Suprapubic skin (tissue), 4 donors: ENCODE data around the gene IFNK. TPM values are rescaled to one million over a fixed set of nuclear protein-coding genes. Genes with fewer than 3 reads are reported as not detected.

ENCODE experiments used
- DNase-seq, 2 donors: peaks; one replicate each; pipeline ENCODE4 v3.0.0-alpha.2; 2019; ENCODE audit warnings: low spot score in 2 of 2
- H3K27ac ChIP-seq: fragments of 200-600 bp; sonication (generic); one replicate; pipeline ENCODE4 v1.5.1; 2019
- H3K27me3 ChIP-seq: fragments of 200-600 bp; sonication (generic); one replicate; pipeline ENCODE4 v1.5.1; 2019
- H3K36me3 ChIP-seq: fragments of 200-600 bp; sonication (generic); one replicate; pipeline ENCODE4 v1.5.1; 2019
- H3K4me1 ChIP-seq: fragments of 200-600 bp; sonication (generic); one replicate; pipeline ENCODE4 v1.5.1; 2019
- H3K4me3 ChIP-seq: fragments of 200-600 bp; sonication (generic); one replicate; pipeline ENCODE4 v1.5.1; 2019; ENCODE audit warnings: mild to moderate bottlenecking
- H3K9me3 ChIP-seq: fragments of 200-600 bp; sonication (generic); one replicate; pipeline ENCODE4 v1.5.1; 2019
- EP300 ChIP-seq: sonication (generic); formaldehyde crosslinking; IDR thresholded peaks from one replicate; pipeline ENCODE4 v1.6.1; 2017; ENCODE audit warnings: antibody characterized with exemption
- POLR2A ChIP-seq, 2 donors: fragments of 450-650 bp; IDR thresholded peaks; one replicate each; pipeline ENCODE4 v1.6.1; 2017; ENCODE audit warnings: antibody characterized with exemption in 2 of 2, mild to moderate bottlenecking in 2 of 2, moderate library complexity in 2 of 2
- POLR2AphosphoS5 ChIP-seq, 3 donors: sonication (generic); formaldehyde crosslinking; IDR thresholded peaks; one replicate each; pipeline ENCODE4 v1.6.1; 2017; ENCODE audit warnings: antibody characterized with exemption in 3 of 3
- WGBS: methylation state at CpG from one replicate; pipeline ENCODE4 v1.1.5; 2018; 5-methylcytosine and 5-hydroxymethylcytosine counted together
- total RNA-seq, 4 donors: library from RNA; depleted of rRNA; stranded (reverse); fragments of >200 nt; gene quantifications; one replicate each; pipeline ENCODE4 v1.1.0, GENCODE V29; 2016
- TF ChIP-seq, protein P1 (sequence below), 2 donors: fragments of 200-600 bp in 1 of 2; fragments of 450-650 bp in 1 of 2; sonication (generic) in 1 of 2; IDR thresholded peaks; one replicate each; pipeline ENCODE4 v1.5.1; 2016 to 2019; ENCODE audit warnings: antibody characterized with exemption in 2 of 2, mild to moderate bottlenecking in 1 of 2, moderate library complexity in 1 of 2

IFNK gene
- total RNA-seq, 4 donors from 2014 or later, result not detected

DNA sequence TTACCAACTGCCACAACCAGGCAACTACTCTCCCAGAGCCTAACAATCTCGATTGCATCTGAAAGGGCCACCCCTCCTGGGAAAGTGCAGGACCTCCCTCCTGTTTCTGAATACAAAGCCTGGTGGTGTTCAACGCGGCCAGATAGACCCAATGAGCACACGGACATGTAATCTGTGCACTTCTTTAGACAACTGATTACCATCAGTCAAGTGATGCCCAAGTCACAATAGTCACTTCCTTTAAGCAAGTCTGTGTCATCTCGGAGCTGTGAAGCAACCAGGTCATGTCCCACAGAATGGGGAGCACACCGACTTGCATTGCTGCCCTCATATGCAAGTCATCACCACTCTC is 48.5 kb downstream of the IFNK start:
- no peak for DNase-seq
- Histone ChIP-seq H3K27ac (peak overlapping the region; percentile 99), H3K36me3 (no peaks in the 10 kb centered on the region), H3K4me1 (peaks cover 28% of the 10 kb centered on the region), H3K4me3 (peak overlapping the region; percentile 89), H3K27me3 (no peaks in the 10 kb centered on the region), H3K9me3 (no peaks in the 10 kb centered on the region)
- 0% methylated on average over 4 of the region's 6 CpGs for WGBS
- TF ChIP-seq POLR2A (IDR thresholded peaks at IDR 0.05) (peak in 1 of 2 donors; percentile 75), EP300 (no peak), POLR2AphosphoS5 (IDR thresholded peaks at IDR 0.05) (peak; percentile 30 to 41 (median 36))
- TF ChIP-seq, protein P1, sequence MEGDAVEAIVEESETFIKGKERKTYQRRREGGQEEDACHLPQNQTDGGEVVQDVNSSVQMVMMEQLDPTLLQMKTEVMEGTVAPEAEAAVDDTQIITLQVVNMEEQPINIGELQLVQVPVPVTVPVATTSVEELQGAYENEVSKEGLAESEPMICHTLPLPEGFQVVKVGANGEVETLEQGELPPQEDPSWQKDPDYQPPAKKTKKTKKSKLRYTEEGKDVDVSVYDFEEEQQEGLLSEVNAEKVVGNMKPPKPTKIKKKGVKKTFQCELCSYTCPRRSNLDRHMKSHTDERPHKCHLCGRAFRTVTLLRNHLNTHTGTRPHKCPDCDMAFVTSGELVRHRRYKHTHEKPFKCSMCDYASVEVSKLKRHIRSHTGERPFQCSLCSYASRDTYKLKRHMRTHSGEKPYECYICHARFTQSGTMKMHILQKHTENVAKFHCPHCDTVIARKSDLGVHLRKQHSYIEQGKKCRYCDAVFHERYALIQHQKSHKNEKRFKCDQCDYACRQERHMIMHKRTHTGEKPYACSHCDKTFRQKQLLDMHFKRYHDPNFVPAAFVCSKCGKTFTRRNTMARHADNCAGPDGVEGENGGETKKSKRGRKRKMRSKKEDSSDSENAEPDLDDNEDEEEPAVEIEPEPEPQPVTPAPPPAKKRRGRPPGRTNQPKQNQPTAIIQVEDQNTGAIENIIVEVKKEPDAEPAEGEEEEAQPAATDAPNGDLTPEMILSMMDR (IDR thresholded peaks at IDR 0.05), result no peak

DNA sequence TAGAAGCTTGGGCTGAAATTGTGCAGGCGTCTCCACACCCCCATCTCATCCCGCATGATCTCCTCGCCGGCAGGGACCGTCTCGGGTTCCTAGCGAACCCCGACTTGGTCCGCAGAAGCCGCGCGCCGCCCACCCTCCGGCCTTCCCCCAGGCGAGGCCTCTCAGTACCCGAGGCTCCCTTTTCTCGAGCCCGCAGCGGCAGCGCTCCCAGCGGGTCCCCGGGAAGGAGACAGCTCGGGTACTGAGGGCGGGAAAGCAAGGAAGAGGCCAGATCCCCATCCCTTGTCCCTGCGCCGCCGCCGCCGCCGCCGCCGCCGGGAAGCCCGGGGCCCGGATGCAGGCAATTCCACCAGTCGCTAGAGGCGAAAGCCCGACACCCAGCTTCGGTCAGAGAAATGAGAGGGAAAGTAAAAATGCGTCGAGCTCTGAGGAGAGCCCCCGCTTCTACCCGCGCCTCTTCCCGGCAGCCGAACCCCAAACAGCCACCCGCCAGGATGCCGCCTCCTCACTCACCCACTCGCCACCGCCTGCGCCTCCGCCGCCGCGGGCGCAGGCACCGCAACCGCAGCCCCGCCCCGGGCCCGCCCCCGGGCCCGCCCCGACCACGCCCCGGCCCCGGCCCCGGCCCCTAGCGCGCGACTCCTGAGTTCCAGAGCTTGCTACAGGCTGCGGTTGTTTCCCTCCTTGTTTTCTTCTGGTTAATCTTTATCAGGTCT is 49.0 kb downstream of the IFNK start, which contains the start of gene C9orf72:
Gene C9orf72, minus strand, starts transcription at position 564 of the 716 bp plus-strand sequence. CDS start 6,361 bp downstream, outside the sequence.
- TF ChIP-seq, protein P1 (IDR thresholded peaks at IDR 0.05), result no peak
- TF ChIP-seq POLR2AphosphoS5 (IDR thresholded peaks at IDR 0.05), result peak in 1 of 3 donors; percentile 5
- TF ChIP-seq POLR2A (IDR thresholded peaks at IDR 0.05), result peak; percentile 49 to 70
- no peaks in the 10 kb centered on the region for H3K27me3 ChIP-seq
- peak; percentile 85 to 89 for DNase-seq
- whole genome bisulfite sequencing, result under 1% methylated on average over 38 of the region's 72 CpGs
- H3K36me3 ChIP-seq, result no peaks in the 10 kb centered on the region
- peak within 1 kb of the TSS; percentile 89 for H3K4me3 ChIP-seq
- peak within 1 kb of the TSS; percentile 99 for H3K27ac ChIP-seq
- peaks cover 28% of the 10 kb centered on the region for H3K4me1 ChIP-seq
- H3K9me3 ChIP-seq, result peaks cover 2% of the 10 kb centered on the region

DNA sequence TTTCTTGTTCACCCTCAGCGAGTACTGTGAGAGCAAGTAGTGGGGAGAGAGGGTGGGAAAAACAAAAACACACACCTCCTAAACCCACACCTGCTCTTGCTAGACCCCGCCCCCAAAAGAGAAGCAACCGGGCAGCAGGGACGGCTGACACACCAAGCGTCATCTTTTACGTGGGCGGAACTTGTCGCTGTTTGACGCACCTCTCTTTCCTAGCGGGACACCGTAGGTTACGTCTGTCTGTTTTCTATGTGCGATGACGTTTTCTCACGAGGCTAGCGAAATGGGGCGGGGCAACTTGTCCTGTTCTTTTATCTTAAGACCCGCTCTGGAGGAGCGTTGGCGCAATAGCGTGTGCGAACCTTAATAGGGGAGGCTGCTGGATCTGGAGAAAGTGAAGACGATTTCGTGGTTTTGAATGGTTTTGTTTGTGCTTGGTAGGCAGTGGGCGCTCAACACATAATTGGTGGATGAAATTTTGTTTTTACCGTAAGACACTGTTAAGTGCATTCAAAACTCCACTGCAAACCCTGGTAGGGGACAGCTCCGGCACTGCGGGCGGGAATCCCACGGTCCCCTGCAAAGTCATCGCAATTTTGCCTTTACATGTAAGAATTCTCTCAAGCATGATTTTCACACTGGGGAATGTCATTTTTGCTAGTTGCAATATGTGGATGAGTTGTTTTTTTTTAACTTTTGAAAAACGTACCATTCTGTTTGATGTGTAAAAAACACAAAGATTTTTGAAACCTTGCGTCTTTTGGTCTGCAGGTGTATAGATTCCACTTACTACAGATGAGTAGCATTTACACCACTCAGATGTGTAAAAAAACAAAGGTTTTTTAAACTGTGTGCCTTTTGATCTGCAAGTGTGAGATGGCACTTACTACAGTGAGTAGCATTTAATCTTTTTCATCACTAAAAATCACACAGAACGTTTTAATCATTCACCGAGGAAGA is 49.8 kb downstream of the IFNK start:
- H3K4me1 ChIP-seq, result peaks cover 28% of the 10 kb centered on the region
- WGBS, result 1% methylated on average over 35 of the region's 35 CpGs
- no peaks in the 10 kb centered on the region for H3K27me3 ChIP-seq
- TF ChIP-seq POLR2A (IDR thresholded peaks at IDR 0.05) (peak; percentile 43 to 67), POLR2AphosphoS5 (IDR thresholded peaks at IDR 0.05) (peak; percentile 16 to 99 (median 90)), EP300 (peak; percentile 94)
- TF ChIP-seq, protein P1 (IDR thresholded peaks at IDR 0.05), result no peak
- H3K36me3 ChIP-seq, result no peaks in the 10 kb centered on the region
- peak overlapping the region; percentile 89 for H3K4me3 ChIP-seq
- peak; percentile 99 for DNase-seq
- peak overlapping the region; percentile 99 for H3K27ac ChIP-seq
- H3K9me3 ChIP-seq, result peaks cover 8% of the 10 kb centered on the region

Other genes starting within 250 kb of the IFNK start
- gene EQTN, start 227.1 kb upstream of the IFNK start, total RNA-seq, result under 1 TPM in 1 of 4 donors, not detected in 3; 0.97 TPM
- 10 to 100 TPM in 2 of 4 donors, 1 to 10 TPM in 2; 8.2 to 21.5 (median 10.9) TPM for gene MOB3B, start 5.5 kb downstream of the IFNK start, total RNA-seq
- gene C9orf72, start 49.2 kb downstream of the IFNK start, total RNA-seq, result 10 to 100 TPM; 12.2 to 48.3 (median 14.5) TPM